ENCODE data around the gene FKBP9.

GRCh38 chr7:33044986-33045385 lies 87.7 kb downstream of the FKBP9 start:
- TF ChIP-seq TEAD1 (CRISPR knock-in tag; IDR thresholded peaks at IDR 0.05), result no peak
- TF ChIP-seq ZNF281 (CRISPR knock-in tag; IDR thresholded peaks at IDR 0.05), result no peak

Measured in WTC11 (cell line).